Endothelial cell of umbilical vein (primary cell): ENCODE results near the gene PRPS1L1. TPM values are rescaled to one million over a fixed set of nuclear protein-coding genes. Genes with fewer than 3 reads are reported as not detected.

Experiments used
- BruUV-seq: library from RNA; stranded (reverse); fragments of 400-500 nt; replicated peaks from 2 replicates; lab custom pipeline; 2021; lab: Mats Ljungman, UMichigan
- CTCF ChIA-PET: fragments of 300-600, 350-600 bp; sonication (Branson Sonifier 250); formaldehyde crosslinking; loops from one replicate; lab custom pipeline; 2021; ENCODE audit warnings: antibody characterized with exemption, inconsistent platforms; lab: Charles Lee
- POLR2A ChIA-PET: fragments of 300-600, 350-600 bp; sonication (Branson Sonifier 250); formaldehyde crosslinking; loops from one replicate; lab custom pipeline; 2021; ENCODE audit warnings: antibody characterized with exemption, inconsistent platforms; lab: Charles Lee
- DNase-seq: peaks from one replicate; pipeline ENCODE4 v3.0.0-alpha.2; 2011; ENCODE audit warnings: low read depth, low spot score
- FAIRE-seq: peaks from 2 replicates; lab custom pipeline; 2011; peaks lifted over from hg19 to GRCh38; lab: Jason Lieb, UNC
- H2AFZ ChIP-seq: 2 replicates; pipeline ENCODE4 v1.6.0; 2012; ENCODE audit warnings: low read depth, low read length, control low read depth, inconsistent platforms
- H3K27ac ChIP-seq: 2 replicates; pipeline ENCODE4 v1.5.1; 2011; ENCODE audit warnings: low read depth, mild to moderate bottlenecking, control low read depth, low read length, moderate library complexity; ENCODE audit not compliant: insufficient read depth
- H3K27me3 ChIP-seq, 2 experiments: 2 replicates each; pipeline versions ENCODE4 v1.6.0 to v1.6.1; 2011; ENCODE audit warnings: low read length in 2 of 2, mixed read lengths in 1 of 2; ENCODE audit not compliant: control insufficient read depth in 2 of 2, insufficient read depth in 2 of 2
- H3K36me3 ChIP-seq, 2 experiments: 2 replicates in 1 of 2; 3 replicates in 1 of 2; pipeline ENCODE4 v1.5.1; 2011; ENCODE audit warnings: low read length in 2 of 2, mild to moderate bottlenecking in 1 of 2, moderate library complexity in 1 of 2; ENCODE audit not compliant: control insufficient read depth in 2 of 2, insufficient read depth in 2 of 2; ENCODE audit errors: extremely low read depth in 1 of 2
- H3K4me1 ChIP-seq: 3 replicates; pipeline ENCODE4 v1.5.1; 2011; ENCODE audit warnings: mild to moderate bottlenecking, low read length; ENCODE audit not compliant: control insufficient read depth, insufficient read depth; ENCODE audit errors: extremely low read depth
- H3K4me2 ChIP-seq: 2 replicates; pipeline ENCODE4 v1.6.1; 2011; ENCODE audit warnings: low read length, control low read depth, mixed read lengths; ENCODE audit not compliant: insufficient read depth
- H3K4me3 ChIP-seq, 3 experiments: fragments of 200-600 bp in 1 of 3; sonication (generic), shearing (Covaris generic) in 1 of 3; replicated peaks in 1 of 3; 2 replicates each; pipeline ENCODE4 v1.5.1; 2011 to 2016; ENCODE audit warnings: control low read depth in 3 of 3, low read length in 3 of 3, mild to moderate bottlenecking in 2 of 3, inconsistent platforms in 1 of 3, low read depth in 1 of 3, moderate library complexity in 1 of 3; ENCODE audit not compliant: insufficient read depth in 1 of 3
- H3K79me2 ChIP-seq: 2 replicates; pipeline ENCODE4 v1.6.0; 2012; ENCODE audit warnings: low read length, inconsistent platforms; ENCODE audit not compliant: control insufficient read depth, insufficient read depth
- H3K9ac ChIP-seq: replicated peaks from 2 replicates; pipeline ENCODE3; 2011; ENCODE audit warnings: low read length, control low read depth; ENCODE audit not compliant: insufficient read depth; ENCODE audit errors: extremely low read depth
- H3K9me1 ChIP-seq: replicated peaks from 3 replicates; pipeline ENCODE4 v1.6.0; 2011; ENCODE audit warnings: mild to moderate bottlenecking, low read length; ENCODE audit not compliant: control insufficient read depth, insufficient read depth; ENCODE audit errors: extremely low read depth
- H3K9me3 ChIP-seq: replicated peaks from 2 replicates; pipeline ENCODE4 v1.5.1; 2012; ENCODE audit warnings: low read length, inconsistent platforms; ENCODE audit not compliant: control insufficient read depth, insufficient read depth
- H4K20me1 ChIP-seq: replicated peaks from 2 replicates; pipeline ENCODE3; 2011; ENCODE audit warnings: mild to moderate bottlenecking, low read length; ENCODE audit not compliant: control insufficient read depth, insufficient read depth; ENCODE audit errors: extremely low read depth
- EZH2 ChIP-seq: IDR thresholded peaks from 2 replicates; pipeline ENCODE4 v1.6.1; 2012; ENCODE audit warnings: borderline replicate concordance, low read depth, mild to moderate bottlenecking, moderate library complexity, low read length, inconsistent platforms; ENCODE audit not compliant: severe bottlenecking
- FOS ChIP-seq: IDR thresholded peaks from 2 replicates; pipeline ENCODE4 v1.6.1; 2011; ENCODE audit warnings: mild to moderate bottlenecking, low read length, moderate library complexity, borderline replicate concordance; ENCODE audit not compliant: insufficient read depth
- JUN ChIP-seq: IDR thresholded peaks from 2 replicates; pipeline ENCODE4 v1.6.1; 2011; ENCODE audit warnings: borderline replicate concordance, low read depth; ENCODE audit not compliant: insufficient read length, insufficient read depth
- MYC ChIP-seq: IDR thresholded peaks from one replicate; pipeline ENCODE4 v1.6.1; 2011; ENCODE audit warnings: mild to moderate bottlenecking, low read depth, low read length
- POLR2AphosphoS5 ChIP-seq: IDR thresholded peaks from 2 replicates; pipeline ENCODE4 v1.6.1; 2012; ENCODE audit warnings: low read depth, mild to moderate bottlenecking, control low read depth, low read length, moderate library complexity; ENCODE audit not compliant: insufficient read depth
- dilution Hi-C: fragments of 300-500 bp; cut with MboI; formaldehyde crosslinking; loops from one replicate; pipeline ENCODE4 v1.15.0; 2019; ENCODE audit warnings: low sequenced_read_pairs; ENCODE audit not compliant: extremely low pct_ligation_motif_present
- intact Hi-C: fragments of 100-400 bp; cut with micrococcal nuclease; formaldehyde crosslinking; loops from one replicate; pipeline ENCODE4 v1.10.0; 2022
- polyA plus RNA-seq, 4 experiments: library from polyadenylated mRNA; depleted of rRNA in 3 of 4; stranded (reverse) in 3 of 4; unstranded in 1 of 4; fragments of >200 nt; gene quantifications; 2 replicates each; pipeline versions ENCODE4 v1.2.1 to v1.2.3, GENCODE V29; 2011 to 2012; ENCODE audit warnings: missing spikeins in 1 of 4
- total RNA-seq: library from RNA; stranded (reverse); gene quantifications from 2 replicates; pipeline ENCODE4 v1.2.3, GENCODE V29; 2021

PRPS1L1 gene
- total and polyA plus RNA-seq, 2 donors (not counting 3 experiments of a cell fraction or from before 2014, with no cell fraction given), result not detected

GRCh38 chr7:18013936-18014335, 13.7 kb downstream of the PRPS1L1 start:
- POLR2A ChIA-PET, result no interaction called here
- no peaks in the 10 kb centered on the region for H3K27me3 ChIP-seq
- dilution Hi-C loops (no loop called here), intact Hi-C loops (no loop called here)
- no peaks in the 10 kb centered on the region for H4K20me1 ChIP-seq
- H3K9me3 ChIP-seq, result no peaks in the 10 kb centered on the region
- no peak overlapping the region for H3K4me2 ChIP-seq
- TF ChIP-seq JUN, result no peak
- TF ChIP-seq EZH2, result no peak
- peak; percentile 11 for TF ChIP-seq FOS
- TF ChIP-seq MYC, result no peak
- FAIRE-seq (no peak), DNase-seq (peak; percentile 7)
- no peak overlapping the region for H2AFZ ChIP-seq
- CTCF ChIA-PET, result interaction anchor here (0.7 to 1.8 kb wide), 5 partner anchors 17 to 708 kb away, joined by 3 to 7 read pairs (median 4); no protein-coding TSS in a partner anchor
- peaks cover 4% of the 10 kb centered on the region for H3K4me1 ChIP-seq
- H3K9me1 ChIP-seq, result no peaks in the 10 kb centered on the region
- no TSS peak for BruUV-seq
- no peak overlapping the region for H3K4me3 ChIP-seq
- H3K9ac ChIP-seq, result no peak overlapping the region
- H3K79me2 ChIP-seq, result no peaks in the 10 kb centered on the region
- no peaks in the 10 kb centered on the region for H3K36me3 ChIP-seq
- H3K27ac ChIP-seq, result no peak overlapping the region

- intact Hi-C loops, result no loop called here
- ChIA-PET CTCF (no interaction called here), POLR2A (no interaction called here)
- H3K27ac ChIP-seq, result no peak overlapping the region
- no peak overlapping the region for H2AFZ ChIP-seq
- no peaks in the 10 kb centered on the region for H3K9me1 ChIP-seq
- H3K36me3 ChIP-seq, result no peaks in the 10 kb centered on the region
- no peaks in the 10 kb centered on the region for H3K9me3 ChIP-seq
- H3K9ac ChIP-seq, result no peak overlapping the region
- no peaks in the 10 kb centered on the region for H4K20me1 ChIP-seq
- H3K79me2 ChIP-seq, result no peaks in the 10 kb centered on the region
- H3K4me3 ChIP-seq, result no peak overlapping the region
- no peaks in the 10 kb centered on the region for H3K27me3 ChIP-seq
- dilution Hi-C loops, result no loop called here
- FAIRE-seq, result no peak
- no peaks in the 10 kb centered on the region for H3K4me1 ChIP-seq
- no peak for TF ChIP-seq POLR2AphosphoS5
- TF ChIP-seq EZH2, result no peak
- no peak for DNase-seq
- BruUV-seq, result no TSS peak
- no peak overlapping the region for H3K4me2 ChIP-seq
These were observed 23.3 kb downstream of the PRPS1L1 start for GRCh38 chr7:18004372-18004771.
